NCI-H1694 treated with DMSO at 0.1 percent for 48 hours (cell line): ENCODE measurements around the gene RAB40C.

Experiments
- DNase-seq: peaks from one replicate; lab custom pipeline; 2025; lab: John Stamatoyannopoulos, UW

Gene RAB40C

GRCh38 chr16:668519-669171 lies 78.8 kb downstream of the RAB40C start:
- no peak for DNase-seq

DNA sequence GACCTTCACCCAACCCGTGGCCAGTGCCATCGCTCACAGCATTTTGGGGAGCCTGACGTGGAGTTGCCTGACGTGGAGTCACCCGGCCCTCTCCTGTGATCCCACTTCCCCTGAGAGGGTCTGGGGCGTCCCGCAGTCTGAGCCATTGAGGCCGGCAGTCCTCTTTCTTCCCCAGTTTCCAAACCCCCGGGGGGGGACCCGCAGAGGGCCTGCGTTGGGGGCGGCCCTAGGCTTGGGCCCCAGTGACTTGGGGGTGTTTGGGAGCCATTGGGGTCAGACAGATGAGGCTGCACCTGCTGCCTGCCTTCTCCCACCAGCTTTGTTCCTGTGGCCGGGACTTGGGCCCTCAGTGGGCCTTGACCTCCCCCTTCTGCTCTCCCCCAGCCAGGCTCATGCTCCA lies 79.8 kb downstream of the RAB40C start:
- DNase-seq, result no peak

DNA sequence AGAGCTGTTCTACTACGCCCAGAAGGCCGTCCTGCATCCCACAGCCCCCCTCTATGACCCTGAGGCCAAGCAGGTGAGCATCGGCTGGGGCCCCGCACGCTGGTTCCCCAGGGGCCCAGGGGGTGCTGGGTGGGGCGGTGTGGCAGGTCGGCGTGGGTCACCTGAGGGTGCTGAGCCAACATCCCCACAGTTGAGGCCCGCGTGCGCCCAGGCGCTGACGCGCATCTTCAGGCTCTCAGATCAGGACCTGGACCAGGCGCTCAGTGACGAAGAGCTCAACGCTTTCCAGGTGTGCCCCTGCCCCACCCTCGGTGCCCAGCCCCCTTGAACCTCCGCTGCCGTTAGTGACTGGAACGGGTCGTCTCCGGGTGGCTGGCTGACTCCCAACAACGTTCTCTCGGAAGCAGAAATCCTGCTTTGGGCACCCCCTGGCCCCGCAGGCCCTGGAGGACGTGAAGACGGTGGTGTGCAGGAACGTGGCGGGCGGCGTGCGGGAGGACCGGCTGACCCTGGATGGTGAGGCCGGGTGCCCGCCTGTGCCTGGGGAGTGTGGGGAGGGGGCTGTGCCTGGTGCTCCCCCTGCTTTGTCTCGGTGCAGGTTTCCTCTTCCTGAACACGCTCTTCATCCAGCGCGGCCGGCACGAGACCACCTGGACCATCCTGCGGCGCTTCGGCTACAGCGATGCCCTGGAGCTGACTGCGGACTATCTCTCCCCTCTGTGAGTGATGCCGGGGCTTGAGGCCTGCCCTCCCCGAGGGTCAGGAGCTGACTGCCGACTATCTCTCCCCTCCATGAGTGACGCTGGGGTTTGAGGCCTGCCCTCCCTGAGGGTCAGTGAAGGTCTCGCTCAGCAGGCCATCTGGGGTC lies 80.9 kb downstream of the RAB40C start:
- no peak for DNase-seq

DNA sequence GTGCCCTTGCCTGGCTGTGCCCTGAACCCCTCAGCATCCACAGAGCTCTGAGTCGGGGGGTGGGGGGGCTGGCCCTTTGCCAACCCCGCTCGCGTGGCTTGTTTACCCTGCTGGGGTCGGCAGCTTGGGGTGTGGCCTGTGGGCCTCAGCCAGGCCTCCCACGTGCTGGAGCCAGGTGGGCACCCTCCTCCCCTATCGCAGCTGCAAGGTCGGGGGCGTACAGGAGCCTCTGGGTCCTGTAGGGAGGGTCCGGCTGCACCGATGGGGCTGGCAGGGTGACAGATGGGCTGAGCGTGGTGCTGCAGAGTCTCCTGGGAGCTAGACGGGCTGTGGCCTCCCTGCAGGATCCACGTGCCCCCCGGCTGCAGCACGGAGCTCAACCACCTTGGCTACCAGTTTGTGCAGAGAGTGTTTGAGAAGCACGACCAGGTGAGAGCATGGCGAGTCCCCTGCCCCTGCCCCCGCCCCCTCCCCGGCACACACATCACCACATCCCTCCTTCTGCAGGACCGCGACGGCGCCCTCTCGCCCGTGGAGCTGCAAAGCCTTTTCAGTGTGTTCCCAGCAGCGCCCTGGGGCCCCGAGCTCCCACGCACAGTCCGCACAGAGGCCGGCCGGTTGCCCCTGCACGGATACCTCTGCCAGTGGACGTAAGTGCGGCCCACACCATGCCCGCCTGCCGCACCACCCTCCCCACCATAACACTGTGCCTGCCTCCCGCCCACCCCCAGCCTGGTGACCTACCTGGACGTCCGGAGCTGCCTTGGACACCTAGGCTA lies 81.7 kb downstream of the RAB40C start:
- DNase-seq, result no peak

GRCh38 chr16:672371-672770 lies 82.5 kb downstream of the RAB40C start:
- no peak for DNase-seq

GRCh38 chr16:672851-673250 lies 83.0 kb downstream of the RAB40C start:
- DNase-seq, result no peak

DNA sequence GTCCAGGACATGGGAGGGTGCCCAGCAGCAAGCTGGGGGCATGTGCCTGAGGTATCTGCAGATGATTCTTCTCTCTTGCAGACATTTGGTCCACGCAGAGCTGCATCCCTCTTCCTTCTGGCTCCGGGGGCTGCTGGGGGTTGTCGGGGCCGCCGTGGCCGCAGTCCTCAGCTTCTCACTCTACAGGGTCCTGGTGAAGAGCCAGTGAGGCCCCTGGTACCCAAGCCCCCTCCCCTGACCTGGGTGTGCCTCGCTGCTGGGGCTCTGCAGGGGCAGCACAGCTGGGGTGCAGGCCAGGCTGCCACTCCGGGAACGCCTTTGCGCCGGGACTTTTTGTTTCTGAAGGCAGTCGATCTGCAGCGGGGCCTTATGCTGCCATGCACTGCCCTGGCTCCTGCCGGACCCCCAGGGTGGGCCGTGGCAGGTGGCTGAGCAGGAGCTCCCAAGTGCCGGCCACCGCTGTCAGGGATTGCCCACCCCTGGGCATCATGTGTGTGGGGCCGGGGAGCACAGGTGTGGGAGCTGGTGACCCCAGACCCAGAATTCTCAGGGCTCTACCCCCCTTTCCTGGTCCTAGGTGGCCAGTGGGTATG lies 83.6 kb downstream of the RAB40C start:
- DNase-seq, result no peak

DNA sequence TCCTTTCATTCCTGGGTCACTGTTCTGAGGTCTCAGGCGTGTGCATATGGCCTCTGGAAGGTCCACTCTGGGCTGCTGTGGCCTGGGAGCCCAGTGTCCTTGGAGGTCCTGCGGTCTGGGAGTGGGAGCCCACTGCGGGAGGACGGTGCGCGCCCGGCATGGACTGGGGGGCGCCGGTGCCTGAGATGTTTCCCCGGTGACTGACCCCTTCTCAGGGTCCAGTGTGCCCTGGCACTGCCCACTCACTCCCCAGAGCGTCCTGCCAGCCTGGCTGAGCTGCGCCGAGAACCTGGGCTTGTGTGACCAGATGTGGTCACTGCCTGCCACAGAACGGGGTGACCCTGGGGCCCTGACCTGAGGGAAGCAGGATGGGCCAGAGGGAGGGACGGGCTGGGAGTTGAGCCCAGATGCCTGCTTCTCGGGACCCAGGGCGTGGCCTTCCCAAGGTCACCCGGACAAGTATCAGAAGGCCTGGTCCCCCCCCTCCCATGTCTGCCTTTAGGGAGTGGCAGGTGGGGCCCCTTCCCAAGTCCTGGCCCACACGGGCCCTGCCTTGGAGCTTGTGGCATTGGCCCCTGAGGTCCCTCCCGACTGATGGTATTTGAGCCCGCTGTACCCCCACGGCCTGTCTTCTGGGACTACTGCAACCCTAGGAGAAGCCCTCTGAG lies 84.5 kb downstream of the RAB40C start:
- no peak for DNase-seq

GRCh38 chr16:674968-675883 lies 85.4 kb downstream of the RAB40C start, which contains the start of gene RHBDL1:
TSS of gene RHBDL1 (plus strand) at chr16:675671. CDS start at chr16:675791, 120 bp downstream.
- DNase-seq, result no peak

GRCh38 chr16:675884-676564 lies 86.2 kb downstream of the RAB40C start:
- no peak for DNase-seq

DNA sequence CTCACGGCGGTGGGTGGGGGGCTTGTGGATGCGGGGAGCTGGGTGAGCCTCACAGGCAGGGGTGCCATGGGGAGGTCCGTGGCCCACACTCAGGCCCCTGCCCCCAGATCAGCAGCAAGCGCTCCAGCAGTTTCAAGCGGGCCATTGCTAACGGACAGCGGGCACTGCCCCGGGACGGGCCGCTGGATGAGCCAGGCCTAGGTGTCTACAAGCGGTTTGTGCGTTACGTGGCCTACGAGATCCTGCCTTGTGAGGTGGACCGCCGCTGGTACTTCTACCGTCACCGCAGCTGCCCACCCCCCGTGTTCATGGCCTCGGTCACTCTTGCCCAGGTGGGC lies 86.7 kb downstream of the RAB40C start:
- no peak for DNase-seq

DNA sequence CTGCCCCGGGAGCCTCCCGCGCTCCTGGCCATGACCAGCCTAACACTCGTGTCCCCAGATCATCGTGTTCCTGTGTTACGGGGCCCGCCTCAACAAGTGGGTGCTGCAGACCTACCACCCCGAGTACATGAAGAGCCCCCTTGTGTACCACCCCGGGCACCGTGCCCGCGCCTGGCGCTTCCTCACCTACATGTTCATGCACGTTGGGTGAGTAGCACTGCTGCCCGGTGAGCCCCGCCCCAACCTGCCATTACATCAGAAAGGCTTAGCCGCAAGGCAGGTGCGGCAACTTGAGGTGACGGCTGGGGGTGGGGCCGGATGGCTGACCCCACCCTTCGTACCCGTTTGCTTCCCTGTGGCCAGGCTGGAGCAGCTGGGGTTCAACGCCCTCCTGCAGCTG lies 87.0 kb downstream of the RAB40C start:
- DNase-seq, result no peak

- DNase-seq, result no peak
These were observed 87.7 kb downstream of the RAB40C start for GRCh38 chr16:677316-678190.

GRCh38 chr16:678209-678857 lies 88.5 kb downstream of the RAB40C start:
- DNase-seq, result no peak
